Activated CD4-positive, alpha-beta memory T cell treated with anti-CD3 and anti-CD28 coated beads for 36 hours (primary cell): ENCODE data around the gene RRP9. TPM values are rescaled to one million over a fixed set of nuclear protein-coding genes. Genes with fewer than 3 reads are reported as not detected.

ENCODE experiments used
- CTCF ChIA-PET: fragments of 350-600 bp; sonication (Branson Sonifier 250); formaldehyde crosslinking; loops from one replicate; lab custom pipeline; 2021; ENCODE audit warnings: antibody characterized with exemption, inconsistent platforms; lab: Charles Lee
- POLR2A ChIA-PET: fragments of 350-600 bp; sonication (Branson Sonifier 250); formaldehyde crosslinking; loops from one replicate; lab custom pipeline; 2021; ENCODE audit warnings: antibody characterized with exemption; lab: Charles Lee
- DNase-seq: peaks from one replicate; pipeline ENCODE4 v3.0.0-alpha.2; 2020
- H3K27ac Mint-ChIP-seq: one replicate; pipeline ENCODE4 v1.8.0; 2021; ENCODE audit warnings: mixed read lengths
- H3K27me3 Mint-ChIP-seq: one replicate; pipeline ENCODE4 v1.8.0; 2021; ENCODE audit warnings: mixed read lengths
- H3K36me3 Mint-ChIP-seq: one replicate; pipeline ENCODE4 v1.8.0; 2021; ENCODE audit warnings: mixed read lengths
- H3K4me1 Mint-ChIP-seq: one replicate; pipeline ENCODE4 v1.8.0; 2021; ENCODE audit warnings: low read depth, mixed read lengths
- H3K4me3 Mint-ChIP-seq: one replicate; pipeline ENCODE4 v1.8.0; 2021; ENCODE audit warnings: mild to moderate bottlenecking, mixed read lengths
- H3K9me3 Mint-ChIP-seq: one replicate; pipeline ENCODE4 v1.8.0; 2021; ENCODE audit warnings: mixed read lengths
- intact Hi-C: fragments of 100-400 bp; cut with micrococcal nuclease; formaldehyde crosslinking; loops from one replicate; pipeline ENCODE4 v1.15.1; 2023
- total RNA-seq, 2 experiments: library from RNA; stranded (reverse); gene quantifications; one replicate each; pipeline ENCODE4 v1.2.3, GENCODE V29; 2021

RRP9 gene
- total RNA-seq, 2 experiments from 2014 or later = 32.3 to 35.4 TPM

DNA sequence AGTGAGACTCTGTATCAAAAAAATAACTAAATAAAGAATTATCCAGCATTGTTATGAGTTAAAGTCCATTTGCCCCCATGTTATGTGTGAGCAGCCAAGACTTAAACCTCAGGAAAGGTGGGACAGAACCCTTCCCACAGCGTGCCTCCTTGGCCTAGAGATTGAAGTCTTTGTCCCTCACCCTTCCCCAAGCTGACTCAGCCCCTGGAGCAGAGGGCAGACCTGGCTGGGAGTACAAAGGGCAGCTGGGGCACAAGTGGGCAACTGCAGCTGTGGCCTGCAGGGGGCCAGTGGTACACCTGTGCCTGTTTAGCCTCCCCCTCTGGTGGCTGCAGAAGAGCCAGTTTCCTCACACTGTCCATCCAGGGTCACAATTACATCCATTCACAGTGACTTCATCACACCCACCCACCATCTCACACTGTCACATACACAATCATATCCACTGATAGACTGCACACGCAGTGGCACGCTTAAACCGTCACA lies 40.7 kb upstream of the RRP9 start:
- CTCF ChIA-PET = interaction anchor here (0.6 to 4.0 kb wide), 14 partner anchors 8 to 238 kb away, joined by 3 to 55 read pairs (median 4); partner anchors contain the start of genes ABHD14A, ABHD14B, PARP3 and RPL29
- peaks cover 29% of the 10 kb centered on the region for H3K4me1 Mint-ChIP-seq
- H3K36me3 Mint-ChIP-seq = no peaks in the 10 kb centered on the region
- H3K27ac Mint-ChIP-seq = peak overlapping the region; percentile 88
- intact Hi-C loops = loop anchor here (5.0 kb wide), 1 partner anchor 75 kb away; the partner anchor contains the start of gene DUSP7
- POLR2A ChIA-PET = interaction anchor here (0.6 to 3.2 kb wide), 9 partner anchors 8 to 47 kb away, joined by 3 to 45 read pairs (median 10); partner anchors contain the start of genes ABHD14A, ABHD14B, PARP3 and PCBP4
- H3K4me3 Mint-ChIP-seq = peak overlapping the region; percentile 88
- DNase-seq = peak; percentile 60
- H3K9me3 Mint-ChIP-seq = no peaks in the 10 kb centered on the region
- no peaks in the 10 kb centered on the region for H3K27me3 Mint-ChIP-seq

DNA sequence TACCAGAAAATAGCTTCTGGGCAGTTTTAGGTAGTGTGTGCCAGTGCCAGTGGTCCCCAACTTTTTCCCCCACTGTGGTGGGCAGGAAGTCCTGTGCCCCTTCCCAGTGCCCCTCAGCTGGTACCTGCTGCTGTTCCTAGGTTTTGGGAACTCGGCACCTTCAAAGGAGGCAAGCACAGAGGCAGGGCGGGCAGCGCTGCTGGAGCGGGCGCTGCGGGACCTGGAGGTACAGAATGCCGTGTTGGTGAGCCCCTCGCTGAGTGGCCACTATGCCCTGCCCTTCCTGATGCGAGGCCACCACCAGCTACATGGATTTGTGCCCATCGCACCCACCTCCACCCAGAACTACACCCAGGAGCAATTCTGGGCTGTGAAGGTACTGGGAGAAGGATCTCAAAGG lies 38.5 kb upstream of the RRP9 start:
- Mint-ChIP-seq H3K4me1 (peaks cover 45% of the 10 kb centered on the region), H3K4me3 (no peak overlapping the region), H3K27me3 (no peaks in the 10 kb centered on the region), H3K27ac (no peak overlapping the region), H3K9me3 (no peaks in the 10 kb centered on the region), H3K36me3 (no peaks in the 10 kb centered on the region)
- intact Hi-C loops = loop anchor here (5.0 kb wide), 1 partner anchor 77 kb away; the partner anchor contains the start of gene DUSP7
- DNase-seq = no peak
- CTCF ChIA-PET = no interaction called here
- POLR2A ChIA-PET = no interaction called here

- no peak for DNase-seq
- Mint-ChIP-seq H3K4me3 (no peak overlapping the region), H3K4me1 (peaks cover 37% of the 10 kb centered on the region), H3K27me3 (no peaks in the 10 kb centered on the region), H3K9me3 (no peaks in the 10 kb centered on the region), H3K27ac (no peak overlapping the region), H3K36me3 (peaks cover 2% of the 10 kb centered on the region)
- intact Hi-C loops = loop anchor here (10.0 kb wide), 2 partner anchors 303 to 473 kb away; partner anchors contain the start of genes DCAF1 and TEX264
- CTCF ChIA-PET = no interaction called here
- POLR2A ChIA-PET = no interaction called here
These were observed 36.4 kb upstream of the RRP9 start for GRCh38 chr3:51978143-51978502.

DNA sequence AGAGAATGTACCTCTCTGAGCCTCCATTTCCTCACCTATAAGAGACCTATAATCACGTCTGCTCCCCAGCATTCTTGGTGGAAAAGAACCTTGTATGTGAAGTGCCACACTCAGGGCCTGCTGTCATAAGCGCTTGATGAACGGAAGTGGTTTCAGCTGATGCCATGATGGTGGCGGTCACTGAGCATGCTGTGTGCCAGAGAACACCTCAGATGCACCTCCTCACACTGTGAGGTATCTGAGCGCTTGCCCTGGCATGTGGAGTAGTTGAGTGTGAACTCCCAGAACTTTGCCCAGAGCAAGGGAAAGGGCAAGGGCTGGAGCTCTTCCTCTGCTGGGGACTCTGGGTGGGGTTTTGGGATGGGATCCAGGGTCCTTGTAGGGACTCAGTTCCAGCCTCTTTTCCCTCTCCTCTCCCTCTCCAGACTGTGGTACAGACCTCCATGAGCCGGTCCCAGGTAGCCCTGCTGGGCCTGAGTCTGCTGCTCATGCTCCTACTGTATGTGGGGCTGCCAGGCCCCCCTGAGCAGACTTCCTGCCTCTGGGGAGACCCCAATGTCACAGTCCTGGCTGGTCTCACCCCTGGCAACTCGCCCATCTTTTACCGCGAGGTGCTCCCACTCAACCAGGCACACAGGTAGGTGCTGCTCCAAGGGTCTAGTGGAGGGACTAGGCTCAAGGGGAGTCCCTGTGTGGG lies 35.9 kb upstream of the RRP9 start:
- CTCF ChIA-PET = no interaction called here
- intact Hi-C loops = loop anchor here (10.0 kb wide), 2 partner anchors 303 to 473 kb away; partner anchors contain the start of genes DCAF1 and TEX264
- Mint-ChIP-seq H3K9me3 (no peaks in the 10 kb centered on the region), H3K4me3 (no peak overlapping the region), H3K27me3 (no peaks in the 10 kb centered on the region), H3K4me1 (peaks cover 36% of the 10 kb centered on the region), H3K27ac (peak overlapping the region; percentile 38), H3K36me3 (peaks cover 2% of the 10 kb centered on the region)
- peak; percentile 61 for DNase-seq
- POLR2A ChIA-PET = interaction anchor here (1.5 kb wide), 1 partner anchor 18 kb away, joined by 6 read pairs; the partner anchor contains the start of gene RPL29

DNA sequence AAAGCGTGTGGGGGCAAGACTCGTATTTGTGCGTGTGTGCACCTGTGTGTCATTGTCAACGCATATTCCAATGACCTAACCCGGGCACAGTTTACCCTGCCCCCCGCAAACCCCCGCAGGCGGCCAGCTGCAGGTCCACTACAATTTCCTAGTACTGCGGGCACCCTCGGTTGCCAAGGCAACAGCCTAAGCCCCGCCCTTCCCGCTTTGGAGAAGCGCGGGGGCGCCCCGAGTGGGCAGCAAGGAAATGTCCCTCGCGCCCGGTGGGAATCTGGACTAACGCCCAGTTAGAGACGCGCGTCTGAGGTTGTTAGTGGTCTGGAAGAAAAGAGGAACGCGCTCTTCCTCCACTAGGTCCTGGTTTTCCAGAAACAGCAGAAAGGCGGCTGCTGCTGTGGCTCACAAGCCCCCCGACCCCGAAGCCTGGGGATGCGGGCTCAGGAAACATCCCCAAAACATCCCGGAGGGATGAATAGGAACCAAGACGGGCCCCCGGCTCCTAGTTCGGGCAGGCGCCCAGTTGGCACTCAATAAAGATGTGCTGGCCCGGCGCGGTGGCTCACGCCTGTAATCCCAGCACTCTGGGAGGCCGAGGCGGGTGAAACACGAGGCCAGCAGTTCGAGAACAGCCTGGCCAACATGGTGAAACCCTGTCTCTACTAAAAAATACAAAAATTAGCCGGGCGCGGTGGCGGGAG lies 34.3 kb upstream of the RRP9 start:
- H3K4me1 Mint-ChIP-seq = peaks cover 33% of the 10 kb centered on the region
- CTCF ChIA-PET = interaction anchor here (3.2 kb wide), 1 partner anchor 11 kb away, joined by 18 read pairs; no protein-coding TSS in a partner anchor
- H3K9me3 Mint-ChIP-seq = no peaks in the 10 kb centered on the region
- intact Hi-C loops = loop anchor here (1.0 to 10.0 kb wide), 4 partner anchors 7 to 471 kb away; partner anchors contain the start of genes ACY1, DCAF1, RPL29 and TEX264
- peak overlapping the region; percentile 30 for H3K27ac Mint-ChIP-seq
- peak; percentile 53 for DNase-seq
- H3K27me3 Mint-ChIP-seq = no peaks in the 10 kb centered on the region
- POLR2A ChIA-PET = interaction anchor here (1.5 kb wide), 1 partner anchor 20 kb away, joined by 6 read pairs; the partner anchor contains the start of gene RPL29
- H3K4me3 Mint-ChIP-seq = peak overlapping the region; percentile 72
- peaks cover 2% of the 10 kb centered on the region for H3K36me3 Mint-ChIP-seq

GRCh38 chr3:51974963-51975851 lies 33.5 kb upstream of the RRP9 start, which contains the start of gene ABHD14A:
TSS of gene ABHD14A (plus strand) at chr3:51975064. CDS start at chr3:51975136, 72 bp downstream.
- ChIA-PET POLR2A (interaction anchor here (1.0 to 2.5 kb wide), 4 partner anchors 8 to 304 kb away, joined by 3 to 30 read pairs (median 12); partner anchors contain the start of genes ACY1, PARP3, RRP9 and WDR82), CTCF (interaction anchor here (0.6 to 4.0 kb wide), 9 partner anchors 8 to 147 kb away, joined by 3 to 64 read pairs (median 12); partner anchors contain the start of genes ACY1, DUSP7, PARP3 and RRP9)

GRCh38 chr3:51974277-51974962 lies 32.7 kb upstream of the RRP9 start:
- H3K4me1 Mint-ChIP-seq = peaks cover 36% of the 10 kb centered on the region
- peak overlapping the region; percentile 99 for H3K4me3 Mint-ChIP-seq
- H3K27me3 Mint-ChIP-seq = no peaks in the 10 kb centered on the region
- H3K36me3 Mint-ChIP-seq = peaks cover 2% of the 10 kb centered on the region
- DNase-seq = peak; percentile 44
- intact Hi-C loops = loop anchor here (1.0 to 10.0 kb wide), 4 partner anchors 20 to 470 kb away; partner anchors contain the start of genes DCAF1, PARP3, RPL29 and TEX264
- no peaks in the 10 kb centered on the region for H3K9me3 Mint-ChIP-seq
- ChIA-PET POLR2A (interaction anchor here (0.9 to 2.5 kb wide), 9 partner anchors 9 to 313 kb away, joined by 3 to 30 read pairs (median 4); partner anchors contain the start of genes ACY1, GLYCTK, PARP3 and RPL29), CTCF (interaction anchor here (0.7 to 4.0 kb wide), 20 partner anchors 9 to 473 kb away, joined by 3 to 64 read pairs (median 6); partner anchors contain the start of genes ACY1, DUSP7, GPR62 and PARP3)
- H3K27ac Mint-ChIP-seq = peak overlapping the region; percentile 97

More at GRCh38 chr3:51974963-51975851, 33.5 kb upstream of the RRP9 start, which contains the start of gene ABHD14A:
- Mint-ChIP-seq H3K27ac (peak within 1 kb of the TSS; percentile 97), H3K4me3 (peak within 1 kb of the TSS; percentile 99), H3K36me3 (peaks cover 2% of the 10 kb centered on the region), H3K9me3 (no peaks in the 10 kb centered on the region), H3K27me3 (no peaks in the 10 kb centered on the region), H3K4me1 (peaks cover 36% of the 10 kb centered on the region)
- intact Hi-C loops = loop anchor here (1.0 to 10.0 kb wide), 5 partner anchors 8 to 470 kb away; partner anchors contain the start of genes ACY1, DCAF1, PARP3 and RPL29
- DNase-seq = peak; percentile 79

- intact Hi-C loops = loop anchor here (10.0 kb wide), 2 partner anchors 297 to 467 kb away; partner anchors contain the start of genes DCAF1 and TEX264
- POLR2A ChIA-PET = interaction anchor here (1.5 kb wide), 1 partner anchor 24 kb away, joined by 3 read pairs; the partner anchor contains the start of gene RPL29
- H3K4me3 Mint-ChIP-seq = no peak overlapping the region
- no peak for DNase-seq
- peaks cover 2% of the 10 kb centered on the region for H3K36me3 Mint-ChIP-seq
- H3K4me1 Mint-ChIP-seq = peaks cover 33% of the 10 kb centered on the region
- no peaks in the 10 kb centered on the region for H3K27me3 Mint-ChIP-seq
- no peaks in the 10 kb centered on the region for H3K9me3 Mint-ChIP-seq
- CTCF ChIA-PET = interaction anchor here (4.0 kb wide), 1 partner anchor 29 kb away, joined by 64 read pairs; the partner anchor contains the start of genes PARP3 and RRP9
- H3K27ac Mint-ChIP-seq = no peak overlapping the region
These were observed 29.6 kb upstream of the RRP9 start for GRCh38 chr3:51971350-51971749.

DNA sequence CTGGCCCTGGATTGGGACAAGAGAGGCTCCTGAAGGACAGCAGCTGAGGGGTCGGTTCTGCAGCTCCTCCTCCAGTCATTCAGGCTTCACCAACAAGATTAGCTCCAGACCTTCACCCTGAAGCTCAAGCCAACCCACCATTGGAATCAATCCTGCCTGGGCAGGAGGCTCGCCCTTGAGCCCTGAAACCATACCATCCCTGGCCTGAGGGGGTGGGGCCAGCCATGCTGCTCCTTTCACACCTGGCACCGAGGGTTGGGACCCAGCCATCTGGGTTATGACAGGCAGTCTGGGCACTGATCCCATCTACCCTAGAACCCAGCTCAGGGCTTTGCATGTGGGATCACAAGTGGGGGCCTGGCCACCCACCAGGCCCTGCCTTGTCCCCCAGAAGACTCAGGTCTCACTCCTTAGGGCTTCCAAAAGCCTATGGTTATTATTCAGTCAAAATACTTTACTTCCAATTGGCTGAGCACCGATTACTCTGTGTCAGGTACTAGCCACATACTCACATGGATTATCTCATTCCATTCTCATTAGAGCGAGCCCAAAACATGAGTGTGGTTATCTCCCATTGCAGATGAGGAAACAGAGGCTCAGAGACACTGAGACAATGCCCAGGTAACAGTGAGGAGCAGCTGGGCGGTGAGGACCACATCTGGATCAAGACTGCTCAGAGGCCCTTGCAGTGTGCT lies 29.0 kb upstream of the RRP9 start:
- no peak overlapping the region for H3K4me3 Mint-ChIP-seq
- POLR2A ChIA-PET = interaction anchor here (1.5 to 1.9 kb wide), 2 partner anchors 11 to 25 kb away, joined by 3 to 12 read pairs; partner anchors contain the start of gene RPL29
- no peak for DNase-seq
- peaks cover 34% of the 10 kb centered on the region for H3K4me1 Mint-ChIP-seq
- CTCF ChIA-PET = interaction anchor here (0.8 to 2.1 kb wide), 2 partner anchors 12 to 29 kb away, joined by 4 to 11 read pairs; partner anchors contain the start of genes PARP3 and RRP9
- intact Hi-C loops = loop anchor here (10.0 kb wide), 2 partner anchors 296 to 466 kb away; partner anchors contain the start of genes DCAF1 and TEX264
- peaks cover 2% of the 10 kb centered on the region for H3K36me3 Mint-ChIP-seq
- H3K27me3 Mint-ChIP-seq = no peaks in the 10 kb centered on the region
- H3K9me3 Mint-ChIP-seq = no peaks in the 10 kb centered on the region
- no peak overlapping the region for H3K27ac Mint-ChIP-seq
